ENCODE data around the gene MGMT.

MGMT gene

DNA sequence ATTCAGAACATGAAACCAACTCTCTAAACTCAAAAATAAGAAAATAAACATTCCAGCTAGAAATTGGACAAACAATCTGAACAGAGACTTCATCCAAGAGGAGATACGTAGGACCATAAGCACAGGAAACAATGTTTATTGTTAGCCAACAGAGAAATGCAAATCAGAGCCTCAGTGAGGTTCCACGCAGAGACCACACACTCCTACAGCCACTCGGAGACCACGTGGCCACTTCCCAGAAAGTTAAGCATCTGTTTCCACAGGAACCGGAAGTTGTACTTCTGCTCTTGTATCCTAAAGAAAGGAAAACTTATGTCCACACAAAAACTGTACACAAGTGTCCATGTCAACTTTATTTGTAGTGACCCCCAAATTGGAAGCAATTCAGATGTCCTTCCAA, 214.8 kb downstream of the MGMT start:
- no peak for TF ChIP-seq GATA1 (IDR thresholded peaks at IDR 0.05; ENCODE audit: low read depth, low read length)
- no peak for TF ChIP-seq POLR2A (IDR thresholded peaks at IDR 0.05; ENCODE audit: low read length)
- no peak for DNase-seq

GRCh38 chr10:129683519-129683918, 216.5 kb downstream of the MGMT start:
- no peak for DNase-seq
- TF ChIP-seq GATA1 (IDR thresholded peaks at IDR 0.05; ENCODE audit: low read depth, low read length) (no peak), POLR2A (IDR thresholded peaks at IDR 0.05; ENCODE audit: low read length) (no peak)

- DNase-seq, result no peak
- no peak for TF ChIP-seq POLR2A (IDR thresholded peaks at IDR 0.05; ENCODE audit: low read length)
- no peak for TF ChIP-seq GATA1 (IDR thresholded peaks at IDR 0.05; ENCODE audit: low read depth, low read length)
Observed at GRCh38 chr10:129683920-129684319, 216.9 kb downstream of the MGMT start.

DNA sequence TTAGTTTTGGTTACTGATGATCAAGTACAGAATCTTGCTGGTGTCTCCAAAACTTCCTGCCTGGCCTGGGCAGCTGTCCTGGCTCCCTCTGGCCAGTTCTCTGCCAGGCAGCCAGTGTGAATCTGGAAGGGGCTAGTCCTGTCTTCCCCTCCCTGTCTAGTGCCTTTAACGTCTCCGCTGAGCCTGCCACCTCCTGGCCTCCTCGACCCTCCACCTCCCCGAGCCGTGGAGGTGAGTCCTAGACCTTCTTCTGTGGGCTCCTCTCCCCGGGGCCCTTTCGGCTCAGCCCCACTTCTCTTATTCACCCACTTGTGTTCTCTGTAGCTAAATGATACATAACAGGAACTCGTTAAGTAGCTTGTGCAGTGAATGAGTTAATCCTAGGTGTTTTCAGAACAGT, 218.2 kb downstream of the MGMT start:
- TF ChIP-seq POLR2A (IDR thresholded peaks at IDR 0.05; ENCODE audit: low read length), result no peak
- no peak for TF ChIP-seq GATA1 (IDR thresholded peaks at IDR 0.05; ENCODE audit: low read depth, low read length)
- no peak for DNase-seq

GRCh38 chr10:129689671-129690071, 222.6 kb downstream of the MGMT start:
- no peak for DNase-seq
- TF ChIP-seq GATA1 (IDR thresholded peaks at IDR 0.05; ENCODE audit: low read depth, low read length), result no peak
- no peak for TF ChIP-seq POLR2A (IDR thresholded peaks at IDR 0.05; ENCODE audit: low read length)

DNA sequence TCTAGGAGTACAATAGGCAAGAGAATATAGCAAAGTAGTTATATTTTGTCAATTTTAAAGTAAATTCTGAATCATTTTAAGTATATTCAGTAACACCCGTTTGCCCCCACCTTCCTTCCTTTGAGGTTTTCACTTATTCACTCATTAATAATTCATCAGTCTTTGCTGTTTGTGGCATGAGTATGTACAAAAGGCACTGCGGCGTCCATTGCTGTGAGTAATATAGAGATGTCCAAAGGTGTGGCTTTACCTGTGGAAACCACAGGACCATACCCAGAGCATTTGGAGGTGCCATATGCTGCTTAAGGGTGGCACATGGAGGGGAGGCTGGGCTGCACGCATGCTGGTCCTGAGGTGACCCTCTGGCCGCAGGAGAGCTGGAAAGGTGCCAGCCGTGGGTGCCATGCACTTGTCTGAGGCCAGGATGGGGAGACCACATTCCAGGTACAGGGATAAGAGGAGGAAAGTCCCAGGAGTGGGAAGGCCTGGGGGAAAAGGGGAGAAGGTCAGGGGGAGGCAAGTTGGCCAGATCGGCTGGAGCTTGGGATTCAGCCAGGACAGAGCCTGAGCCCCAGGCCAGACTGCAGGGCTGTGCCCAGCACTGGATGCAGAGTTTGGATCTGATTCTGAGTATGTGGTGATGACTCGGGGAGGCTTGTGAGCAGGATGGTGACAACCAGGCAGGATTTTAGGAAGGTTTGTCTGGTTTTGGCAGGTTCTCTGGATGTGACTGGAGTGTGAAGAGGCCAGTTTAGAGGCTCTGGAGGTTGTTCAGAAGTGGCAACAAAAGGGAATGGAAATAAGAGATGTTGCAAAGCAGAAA, 223.4 kb downstream of the MGMT start:
- no peak for TF ChIP-seq POLR2A (IDR thresholded peaks at IDR 0.05; ENCODE audit: low read length)
- TF ChIP-seq GATA1 (IDR thresholded peaks at IDR 0.05; ENCODE audit: low read depth, low read length), result no peak
- DNase-seq, result no peak

DNA sequence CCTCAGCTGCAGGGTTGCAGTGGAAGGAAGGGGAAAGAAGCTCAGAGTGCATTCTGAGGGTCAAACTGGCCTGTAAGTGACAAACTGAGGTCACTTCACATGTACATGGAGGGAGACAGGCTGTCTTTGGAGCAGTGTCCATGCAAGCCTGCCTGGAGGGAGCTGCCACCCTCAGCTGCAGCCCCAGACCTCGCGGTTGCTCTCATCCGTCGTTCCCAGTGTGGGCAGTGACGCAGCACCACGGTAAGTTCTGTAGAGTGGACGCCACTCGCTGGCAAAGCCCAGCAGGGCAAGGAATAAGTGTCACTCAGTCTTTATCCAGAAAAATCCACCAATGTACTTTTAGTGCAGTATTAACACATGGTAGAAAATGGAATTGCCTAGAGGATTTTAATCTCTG, 225.7 kb downstream of the MGMT start:
- TF ChIP-seq GATA1 (IDR thresholded peaks at IDR 0.05; ENCODE audit: low read depth, low read length) (no peak), POLR2A (IDR thresholded peaks at IDR 0.05; ENCODE audit: low read length) (no peak)
- no peak for DNase-seq

GRCh38 chr10:129693382-129693781, 226.3 kb downstream of the MGMT start:
- no peak for DNase-seq
- TF ChIP-seq POLR2A (IDR thresholded peaks at IDR 0.05; ENCODE audit: low read length), result no peak
- TF ChIP-seq GATA1 (IDR thresholded peaks at IDR 0.05; ENCODE audit: low read depth, low read length), result no peak

DNA sequence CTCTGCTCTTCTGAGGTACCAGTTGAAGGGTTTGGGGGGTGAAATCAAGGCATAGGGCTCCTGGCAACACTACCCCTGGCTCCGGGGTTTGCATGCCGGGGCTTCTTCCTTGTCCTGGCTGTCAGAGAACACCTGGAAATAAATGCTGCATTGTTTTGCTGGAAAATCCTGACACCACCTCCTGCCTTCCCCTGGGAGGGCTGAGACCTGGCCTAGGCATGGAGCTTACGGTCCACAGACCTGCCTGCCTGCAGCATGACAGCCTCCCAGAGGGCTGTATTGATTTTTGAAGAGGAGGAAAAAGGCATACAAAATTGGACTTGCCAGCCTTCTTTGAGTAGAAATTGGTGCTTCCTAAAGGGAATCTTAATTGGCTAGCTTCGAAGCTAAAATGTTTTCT, 227.1 kb downstream of the MGMT start:
- DNase-seq, result no peak
- no peak for TF ChIP-seq GATA1 (IDR thresholded peaks at IDR 0.05; ENCODE audit: low read depth, low read length)

- no peak for TF ChIP-seq POLR2A (IDR thresholded peaks at IDR 0.05; ENCODE audit: low read length)
- TF ChIP-seq GATA1 (IDR thresholded peaks at IDR 0.05; ENCODE audit: low read depth, low read length), result no peak
- DNase-seq, result no peak
Observed at GRCh38 chr10:129694691-129695243, 227.7 kb downstream of the MGMT start.

DNA sequence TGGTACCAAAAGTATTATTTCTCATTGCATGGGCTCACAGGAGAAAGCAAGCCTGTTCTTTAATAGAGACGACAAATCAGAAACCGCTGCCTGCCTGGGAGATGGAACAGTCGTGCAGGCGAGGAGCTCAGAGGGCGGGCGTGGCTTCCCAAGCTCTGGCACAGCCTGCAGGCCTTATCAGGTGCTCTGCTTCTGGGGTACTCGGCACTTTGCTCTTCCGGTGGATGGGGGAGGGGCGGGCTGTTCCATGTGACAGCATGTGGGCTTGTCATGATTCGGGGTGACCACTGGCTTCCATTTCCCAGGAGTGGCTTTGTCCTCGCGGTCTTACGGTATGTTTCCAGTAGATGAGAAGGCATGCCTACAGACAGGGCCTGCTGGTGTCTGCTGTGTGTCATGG, 228.6 kb downstream of the MGMT start:
- peak; percentile 4 to 20 for DNase-seq
- TF ChIP-seq GATA1 (IDR thresholded peaks at IDR 0.05; ENCODE audit: low read depth, low read length) (no peak), POLR2A (IDR thresholded peaks at IDR 0.05; ENCODE audit: low read length) (no peak)

DNA sequence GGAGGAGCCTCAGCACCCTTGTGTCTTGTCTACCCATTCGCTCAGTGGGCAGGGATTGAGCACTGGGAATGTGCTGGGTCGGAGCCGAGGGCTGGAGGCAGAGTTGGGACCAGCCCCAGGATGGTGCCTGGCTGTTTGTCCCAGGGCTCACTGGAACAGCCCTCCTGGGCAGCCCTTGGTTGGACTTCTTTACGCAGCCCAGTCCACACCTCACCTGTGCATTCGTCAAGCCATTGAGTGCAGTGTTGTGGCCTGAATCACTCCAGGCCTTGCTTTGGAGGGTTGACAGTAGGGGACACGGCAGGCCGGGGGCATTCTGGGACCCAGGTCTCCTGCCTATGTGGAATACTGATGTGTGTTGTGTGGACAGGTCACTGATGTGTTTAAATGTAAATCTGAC, 229.6 kb downstream of the MGMT start:
- DNase-seq, result no peak
- no peak for TF ChIP-seq GATA1 (IDR thresholded peaks at IDR 0.05; ENCODE audit: low read depth, low read length)
- no peak for TF ChIP-seq POLR2A (IDR thresholded peaks at IDR 0.05; ENCODE audit: low read length)

- no peak for TF ChIP-seq GATA1 (IDR thresholded peaks at IDR 0.05; ENCODE audit: low read depth, low read length)
- TF ChIP-seq POLR2A (IDR thresholded peaks at IDR 0.05; ENCODE audit: low read length), result no peak
- DNase-seq, result no peak
Observed at GRCh38 chr10:129697463-129698247, 230.6 kb downstream of the MGMT start.

DNA sequence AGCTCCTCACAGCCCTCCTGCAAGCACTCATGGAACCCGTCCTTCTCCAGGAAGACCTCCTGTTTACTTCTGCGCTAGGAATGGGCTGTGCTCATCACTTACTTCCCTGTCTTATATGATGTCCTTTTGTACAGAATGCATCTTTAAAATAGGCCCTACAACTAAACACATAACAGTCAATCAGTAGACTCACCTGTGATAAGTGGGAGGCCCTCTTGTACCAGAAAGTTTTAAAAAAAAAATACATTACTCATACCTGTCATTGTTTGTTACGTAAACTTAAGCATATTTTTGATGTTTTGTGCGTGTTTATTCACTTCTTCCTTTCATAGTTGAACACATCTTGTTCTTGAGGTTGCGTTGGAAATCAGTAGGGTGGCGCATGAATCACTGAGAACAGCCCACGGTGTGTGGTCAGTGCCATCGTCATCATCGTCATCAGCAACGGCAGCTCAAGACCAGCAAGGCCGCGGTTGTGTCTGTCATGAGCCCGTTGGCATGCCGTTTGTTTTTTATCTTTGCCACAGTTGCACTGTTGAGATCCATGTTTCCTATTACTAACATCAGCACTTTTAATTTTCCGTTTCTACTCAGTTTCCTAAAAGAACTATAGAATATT, 232.8 kb downstream of the MGMT start:
- DNase-seq, result no peak
- TF ChIP-seq GATA1 (IDR thresholded peaks at IDR 0.05; ENCODE audit: low read depth, low read length) (no peak), POLR2A (IDR thresholded peaks at IDR 0.05; ENCODE audit: low read length) (no peak)

Measured in erythroblast (primary cell).